GM23338 (cell line): Measurements from ENCODE around the gene MAP4K3. TPM values are rescaled to one million over a fixed set of nuclear protein-coding genes. Genes with fewer than 3 reads are reported as not detected.
A peak's percentile ranks its signal among the peaks of the same experiment; 100 is the strongest.

Source experiments
- ATAC-seq: fragments of 200-7000 bp; cut with Tn5 transposase; 3 replicates; pipeline ENCODE4 v1.9.1; 2020
- DNase-seq: peaks from one replicate; pipeline ENCODE4 v3.0.0-alpha.2; 2015; ENCODE audit warnings: low spot score
- H2AFZ ChIP-seq: fragments of 200-600 bp; sonication (generic); 2 replicates; pipeline ENCODE4 v1.8.0; 2016; ENCODE audit warnings: antibody characterized with exemption, mild to moderate bottlenecking, moderate library complexity
- H3F3A ChIP-seq: fragments of 200-600 bp; sonication (generic); replicated peaks from 2 replicates; pipeline ENCODE4 v1.8.0; 2017; ENCODE audit warnings: antibody characterized with exemption, mixed run types, low read depth
- H3K27ac ChIP-seq: fragments of 200-600 bp; sonication (generic); 2 replicates; pipeline ENCODE4 v1.6.1; 2016; ENCODE audit warnings: low read depth
- H3K27me3 ChIP-seq: fragments of 200-600 bp; sonication (generic); 2 replicates; pipeline ENCODE4 v1.8.0; 2016; ENCODE audit warnings: mild to moderate bottlenecking, mixed run types, moderate library complexity; ENCODE audit not compliant: insufficient read depth
- H3K36me3 ChIP-seq: fragments of 200-600 bp; sonication (generic); 2 replicates; pipeline ENCODE4 v1.8.0; 2016; ENCODE audit warnings: mild to moderate bottlenecking; ENCODE audit not compliant: insufficient read depth
- H3K4me1 ChIP-seq: fragments of 200-600 bp; sonication (generic); 2 replicates; pipeline ENCODE4 v1.8.0; 2016; ENCODE audit warnings: mild to moderate bottlenecking, moderate library complexity; ENCODE audit not compliant: insufficient read depth
- H3K4me2 ChIP-seq: fragments of 200-600 bp; sonication (generic); 2 replicates; pipeline ENCODE4 v1.7.1; 2017; ENCODE audit warnings: mixed run types
- H3K4me3 ChIP-seq: fragments of 200-600 bp; sonication (generic); 2 replicates; pipeline ENCODE4 v1.6.1; 2016; ENCODE audit warnings: mixed run types
- H3K79me2 ChIP-seq: fragments of 200-600 bp; sonication (generic); replicated peaks from 2 replicates; pipeline ENCODE4 v1.8.0; 2017; ENCODE audit warnings: mild to moderate bottlenecking; ENCODE audit not compliant: insufficient read depth
- H3K9me2 ChIP-seq: fragments of 200-600 bp; sonication (generic); 2 replicates; pipeline ENCODE4 v1.8.0; 2017; ENCODE audit not compliant: insufficient read depth
- H4K20me1 ChIP-seq: fragments of 200-600 bp; sonication (generic); replicated peaks from 2 replicates; pipeline ENCODE4 v1.8.0; 2017; ENCODE audit warnings: mild to moderate bottlenecking; ENCODE audit not compliant: insufficient read depth
- H3K27ac Mint-ChIP-seq: 2 replicates; pipeline ENCODE4 v1.8.0; 2020; ENCODE audit warnings: inconsistent platforms, mild to moderate bottlenecking, moderate library complexity, mixed read lengths
- H3K27me3 Mint-ChIP-seq: 3 replicates; pipeline ENCODE4 v1.8.0; 2022; ENCODE audit warnings: low read depth, mild to moderate bottlenecking, moderate library complexity, mixed read lengths, inconsistent platforms; ENCODE audit not compliant: insufficient read depth, poor library complexity
- H3K36me3 Mint-ChIP-seq: 3 replicates; pipeline ENCODE4 v1.8.0; 2021; ENCODE audit warnings: low read depth, mild to moderate bottlenecking, inconsistent platforms, moderate library complexity, mixed read lengths
- H3K4me1 Mint-ChIP-seq: 3 replicates; pipeline ENCODE4 v1.8.0; 2020; ENCODE audit warnings: mild to moderate bottlenecking, inconsistent platforms, mixed read lengths
- H3K4me3 Mint-ChIP-seq: 3 replicates; pipeline ENCODE4 v1.8.0; 2021; ENCODE audit warnings: moderate library complexity, mild to moderate bottlenecking, inconsistent platforms, mixed read lengths
- H3K9me3 Mint-ChIP-seq: 3 replicates; pipeline ENCODE4 v1.8.0; 2020; ENCODE audit warnings: moderate library complexity, mild to moderate bottlenecking, inconsistent platforms, mixed read lengths
- CTCF ChIP-seq, 2 experiments: fragments of 200-600 bp in 1 of 2; sonication (generic) in 1 of 2; conservative IDR thresholded peaks; 2 replicates each; pipeline versions ENCODE4 v1.5.1 to v1.6.1; 2016 to 2017; ENCODE audit warnings: antibody characterized with exemption in 2 of 2, low read depth in 2 of 2, mild to moderate bottlenecking in 2 of 2, moderate library complexity in 1 of 2
- EZH2 ChIP-seq: fragments of 200-600 bp; sonication (generic); IDR thresholded peaks from one replicate; pipeline ENCODE4 v1.8.0; 2017; ENCODE audit warnings: antibody characterized with exemption, mild to moderate bottlenecking, low read depth; ENCODE audit not compliant: unreplicated experiment
- JUNB ChIP-seq: IDR thresholded peaks from one replicate; pipeline ENCODE4 v1.6.1; 2016; ENCODE audit warnings: antibody characterized with exemption; ENCODE audit not compliant: unreplicated experiment
- NANOG ChIP-seq: IDR thresholded peaks from 2 replicates; pipeline ENCODE4 v1.6.1; 2016; ENCODE audit warnings: antibody characterized with exemption, borderline replicate concordance
- POLR2AphosphoS5 ChIP-seq: IDR thresholded peaks from 2 replicates; pipeline ENCODE4 v1.6.1; 2016; ENCODE audit warnings: antibody characterized with exemption, low read depth
- STAT1 ChIP-seq: IDR thresholded peaks from one replicate; pipeline ENCODE4 v1.6.1; 2016; ENCODE audit warnings: antibody characterized with exemption; ENCODE audit not compliant: unreplicated experiment
- ZNF331 ChIP-seq: fragments of 250-450 bp; sonication (Bioruptor Pico); IDR thresholded peaks from 2 replicates; pipeline ENCODE4 v1.5.0; 2020; ENCODE audit warnings: low read depth, mild to moderate bottlenecking, moderate library complexity
- polyA plus RNA-seq: library from polyadenylated mRNA; unstranded; fragments of >200 nt; fragmentation: Nextera tagmentation; extraction: Ambion mirVana; gene quantifications from 2 replicates; pipeline ENCODE4 v1.2.1, GENCODE V29; 2016
- total RNA-seq: library from RNA; depleted of rRNA; stranded (reverse); fragments of >200 nt; shearing (Covaris generic); gene quantifications from 2 replicates; pipeline ENCODE4 v1.2.3, GENCODE V29; 2014
- TF ChIP-seq, protein P1 (sequence below): fragments of 250-450 bp; sonication (Bioruptor Pico); IDR thresholded peaks from 2 replicates; pipeline ENCODE4 v1.5.0; 2020; ENCODE audit warnings: mild to moderate bottlenecking, moderate library complexity
- TF ChIP-seq, protein P2 (sequence below): IDR thresholded peaks from 2 replicates; pipeline ENCODE4 v1.6.1; 2016; ENCODE audit warnings: antibody characterized with exemption
- TF ChIP-seq, protein P3 (sequence below): IDR thresholded peaks from one replicate; pipeline ENCODE4 v1.6.1; 2018; ENCODE audit warnings: antibody characterized with exemption; ENCODE audit not compliant: unreplicated experiment

MAP4K3 gene
- total and polyA plus RNA-seq, 2 experiments from 2014 or later: 33.0 to 90.7 TPM

DNA sequence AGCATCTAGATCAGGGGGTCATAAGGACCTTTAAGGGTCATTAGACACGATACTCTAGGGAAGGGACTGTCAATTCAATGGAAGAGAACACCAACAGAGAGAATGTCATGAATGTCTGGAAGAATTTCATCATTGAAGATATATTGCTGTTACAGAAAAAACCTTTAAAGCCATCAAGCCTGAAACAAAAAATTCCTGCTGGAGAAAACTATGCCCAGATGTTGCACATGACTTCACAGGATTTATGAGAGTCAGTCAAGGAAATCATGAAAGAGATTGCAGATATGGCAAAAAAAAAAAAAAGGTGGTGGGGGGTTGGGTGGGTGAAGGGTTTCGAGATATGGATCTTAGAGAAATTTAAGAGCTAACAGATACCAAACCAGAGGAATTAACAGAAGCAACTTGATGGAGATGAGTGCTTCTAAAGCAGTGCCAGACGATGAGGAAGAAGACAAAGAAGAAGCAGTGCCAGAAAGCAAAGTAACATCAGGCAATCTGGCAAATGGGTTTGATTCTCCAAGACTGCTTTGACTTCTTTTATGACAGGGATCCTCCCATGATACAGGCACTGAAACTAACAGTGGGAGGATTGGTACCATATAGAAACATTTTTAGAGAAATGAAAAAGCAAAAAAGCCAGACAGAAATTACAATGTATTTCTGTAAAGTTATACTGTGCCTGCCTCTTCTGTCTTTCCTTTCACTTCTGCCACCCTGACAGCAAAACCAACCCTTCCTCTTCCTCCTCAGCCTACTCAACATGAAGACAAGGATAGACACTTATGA, 28.5 kb downstream of the MAP4K3 start (continued):
- TF ChIP-seq STAT1 (no peak), EZH2 (no peak), POLR2AphosphoS5 (no peak), NANOG (no peak)
- TF ChIP-seq, protein P1, sequence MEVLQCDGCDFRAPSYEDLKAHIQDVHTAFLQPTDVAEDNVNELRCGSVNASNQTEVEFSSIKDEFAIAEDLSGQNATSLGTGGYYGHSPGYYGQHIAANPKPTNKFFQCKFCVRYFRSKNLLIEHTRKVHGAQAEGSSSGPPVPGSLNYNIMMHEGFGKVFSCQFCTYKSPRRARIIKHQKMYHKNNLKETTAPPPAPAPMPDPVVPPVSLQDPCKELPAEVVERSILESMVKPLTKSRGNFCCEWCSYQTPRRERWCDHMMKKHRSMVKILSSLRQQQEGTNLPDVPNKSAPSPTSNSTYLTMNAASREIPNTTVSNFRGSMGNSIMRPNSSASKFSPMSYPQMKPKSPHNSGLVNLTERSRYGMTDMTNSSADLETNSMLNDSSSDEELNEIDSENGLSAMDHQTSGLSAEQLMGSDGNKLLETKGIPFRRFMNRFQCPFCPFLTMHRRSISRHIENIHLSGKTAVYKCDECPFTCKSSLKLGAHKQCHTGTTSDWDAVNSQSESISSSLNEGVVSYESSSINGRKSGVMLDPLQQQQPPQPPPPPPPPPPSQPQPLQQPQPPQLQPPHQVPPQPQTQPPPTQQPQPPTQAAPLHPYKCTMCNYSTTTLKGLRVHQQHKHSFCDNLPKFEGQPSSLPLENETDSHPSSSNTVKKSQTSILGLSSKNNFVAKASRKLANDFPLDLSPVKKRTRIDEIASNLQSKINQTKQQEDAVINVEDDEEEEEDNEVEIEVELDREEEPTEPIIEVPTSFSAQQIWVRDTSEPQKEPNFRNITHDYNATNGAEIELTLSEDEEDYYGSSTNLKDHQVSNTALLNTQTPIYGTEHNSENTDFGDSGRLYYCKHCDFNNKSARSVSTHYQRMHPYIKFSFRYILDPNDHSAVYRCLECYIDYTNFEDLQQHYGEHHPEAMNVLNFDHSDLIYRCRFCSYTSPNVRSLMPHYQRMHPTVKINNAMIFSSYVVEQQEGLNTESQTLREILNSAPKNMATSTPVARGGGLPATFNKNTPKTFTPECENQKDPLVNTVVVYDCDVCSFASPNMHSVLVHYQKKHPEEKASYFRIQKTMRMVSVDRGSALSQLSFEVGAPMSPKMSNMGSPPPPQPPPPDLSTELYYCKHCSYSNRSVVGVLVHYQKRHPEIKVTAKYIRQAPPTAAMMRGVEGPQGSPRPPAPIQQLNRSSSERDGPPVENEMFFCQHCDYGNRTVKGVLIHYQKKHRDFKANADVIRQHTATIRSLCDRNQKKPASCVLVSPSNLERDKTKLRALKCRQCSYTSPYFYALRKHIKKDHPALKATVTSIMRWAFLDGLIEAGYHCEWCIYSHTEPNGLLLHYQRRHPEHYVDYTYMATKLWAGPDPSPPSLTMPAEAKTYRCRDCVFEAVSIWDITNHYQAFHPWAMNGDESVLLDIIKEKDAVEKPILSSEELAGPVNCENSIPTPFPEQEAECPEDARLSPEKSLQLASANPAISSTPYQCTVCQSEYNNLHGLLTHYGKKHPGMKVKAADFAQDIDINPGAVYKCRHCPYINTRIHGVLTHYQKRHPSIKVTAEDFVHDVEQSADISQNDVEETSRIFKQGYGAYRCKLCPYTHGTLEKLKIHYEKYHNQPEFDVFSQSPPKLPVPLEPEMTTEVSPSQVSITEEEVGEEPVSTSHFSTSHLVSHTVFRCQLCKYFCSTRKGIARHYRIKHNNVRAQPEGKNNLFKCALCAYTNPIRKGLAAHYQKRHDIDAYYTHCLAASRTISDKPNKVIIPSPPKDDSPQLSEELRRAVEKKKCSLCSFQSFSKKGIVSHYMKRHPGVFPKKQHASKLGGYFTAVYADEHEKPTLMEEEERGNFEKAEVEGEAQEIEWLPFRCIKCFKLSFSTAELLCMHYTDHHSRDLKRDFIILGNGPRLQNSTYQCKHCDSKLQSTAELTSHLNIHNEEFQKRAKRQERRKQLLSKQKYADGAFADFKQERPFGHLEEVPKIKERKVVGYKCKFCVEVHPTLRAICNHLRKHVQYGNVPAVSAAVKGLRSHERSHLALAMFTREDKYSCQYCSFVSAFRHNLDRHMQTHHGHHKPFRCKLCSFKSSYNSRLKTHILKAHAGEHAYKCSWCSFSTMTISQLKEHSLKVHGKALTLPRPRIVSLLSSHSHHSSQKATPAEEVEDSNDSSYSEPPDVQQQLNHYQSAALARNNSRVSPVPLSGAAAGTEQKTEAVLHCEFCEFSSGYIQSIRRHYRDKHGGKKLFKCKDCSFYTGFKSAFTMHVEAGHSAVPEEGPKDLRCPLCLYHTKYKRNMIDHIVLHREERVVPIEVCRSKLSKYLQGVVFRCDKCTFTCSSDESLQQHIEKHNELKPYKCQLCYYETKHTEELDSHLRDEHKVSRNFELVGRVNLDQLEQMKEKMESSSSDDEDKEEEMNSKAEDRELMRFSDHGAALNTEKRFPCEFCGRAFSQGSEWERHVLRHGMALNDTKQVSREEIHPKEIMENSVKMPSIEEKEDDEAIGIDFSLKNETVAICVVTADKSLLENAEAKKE (CRISPR knock-in tag): no peak

- H3K9me3 Mint-ChIP-seq: no peaks in the 10 kb centered on the region; the same call in 2 of the 3 replicates
- Histone ChIP-seq H3F3A (no peaks in the 10 kb centered on the region), H3K4me2 (peak overlapping the region; percentile 19), H3K9me2 (no peaks in the 10 kb centered on the region), H2AFZ (no peak overlapping the region), H3K27me3 (no peaks in the 10 kb centered on the region), H3K27ac (peak overlapping the region; percentile 27), H3K79me2 (peaks cover 100% of the 10 kb centered on the region), H3K4me1 (peaks cover 76% of the 10 kb centered on the region), H3K4me3 (no peak overlapping the region), H4K20me1 (no peaks in the 10 kb centered on the region; the same call in 1 of the 2 replicates), H3K36me3 (no peaks in the 10 kb centered on the region)
- no peaks in the 10 kb centered on the region for H3K27me3 Mint-ChIP-seq
- no peak for DNase-seq
- H3K4me3 Mint-ChIP-seq: no peak overlapping the region
- no peak for ATAC-seq
- H3K4me1 Mint-ChIP-seq: peaks cover 78% of the 10 kb centered on the region
- peaks cover 6% of the 10 kb centered on the region; the same call in 1 of the 3 replicates for H3K36me3 Mint-ChIP-seq
- H3K27ac Mint-ChIP-seq: peak overlapping the region; percentile 46
- TF ChIP-seq, protein P2, sequence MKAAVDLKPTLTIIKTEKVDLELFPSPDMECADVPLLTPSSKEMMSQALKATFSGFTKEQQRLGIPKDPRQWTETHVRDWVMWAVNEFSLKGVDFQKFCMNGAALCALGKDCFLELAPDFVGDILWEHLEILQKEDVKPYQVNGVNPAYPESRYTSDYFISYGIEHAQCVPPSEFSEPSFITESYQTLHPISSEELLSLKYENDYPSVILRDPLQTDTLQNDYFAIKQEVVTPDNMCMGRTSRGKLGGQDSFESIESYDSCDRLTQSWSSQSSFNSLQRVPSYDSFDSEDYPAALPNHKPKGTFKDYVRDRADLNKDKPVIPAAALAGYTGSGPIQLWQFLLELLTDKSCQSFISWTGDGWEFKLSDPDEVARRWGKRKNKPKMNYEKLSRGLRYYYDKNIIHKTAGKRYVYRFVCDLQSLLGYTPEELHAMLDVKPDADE: no peak
- no peak for TF ChIP-seq NANOG
- TF ChIP-seq, protein P3, sequence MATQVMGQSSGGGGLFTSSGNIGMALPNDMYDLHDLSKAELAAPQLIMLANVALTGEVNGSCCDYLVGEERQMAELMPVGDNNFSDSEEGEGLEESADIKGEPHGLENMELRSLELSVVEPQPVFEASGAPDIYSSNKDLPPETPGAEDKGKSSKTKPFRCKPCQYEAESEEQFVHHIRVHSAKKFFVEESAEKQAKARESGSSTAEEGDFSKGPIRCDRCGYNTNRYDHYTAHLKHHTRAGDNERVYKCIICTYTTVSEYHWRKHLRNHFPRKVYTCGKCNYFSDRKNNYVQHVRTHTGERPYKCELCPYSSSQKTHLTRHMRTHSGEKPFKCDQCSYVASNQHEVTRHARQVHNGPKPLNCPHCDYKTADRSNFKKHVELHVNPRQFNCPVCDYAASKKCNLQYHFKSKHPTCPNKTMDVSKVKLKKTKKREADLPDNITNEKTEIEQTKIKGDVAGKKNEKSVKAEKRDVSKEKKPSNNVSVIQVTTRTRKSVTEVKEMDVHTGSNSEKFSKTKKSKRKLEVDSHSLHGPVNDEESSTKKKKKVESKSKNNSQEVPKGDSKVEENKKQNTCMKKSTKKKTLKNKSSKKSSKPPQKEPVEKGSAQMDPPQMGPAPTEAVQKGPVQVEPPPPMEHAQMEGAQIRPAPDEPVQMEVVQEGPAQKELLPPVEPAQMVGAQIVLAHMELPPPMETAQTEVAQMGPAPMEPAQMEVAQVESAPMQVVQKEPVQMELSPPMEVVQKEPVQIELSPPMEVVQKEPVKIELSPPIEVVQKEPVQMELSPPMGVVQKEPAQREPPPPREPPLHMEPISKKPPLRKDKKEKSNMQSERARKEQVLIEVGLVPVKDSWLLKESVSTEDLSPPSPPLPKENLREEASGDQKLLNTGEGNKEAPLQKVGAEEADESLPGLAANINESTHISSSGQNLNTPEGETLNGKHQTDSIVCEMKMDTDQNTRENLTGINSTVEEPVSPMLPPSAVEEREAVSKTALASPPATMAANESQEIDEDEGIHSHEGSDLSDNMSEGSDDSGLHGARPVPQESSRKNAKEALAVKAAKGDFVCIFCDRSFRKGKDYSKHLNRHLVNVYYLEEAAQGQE: no peak
- TF ChIP-seq ZNF331 (CRISPR knock-in tag): no peak
- no peak for TF ChIP-seq CTCF (conservative IDR thresholded peaks at IDR 0.05; ENCODE audit: low read depth in 2 of 2)
- no peak for TF ChIP-seq POLR2AphosphoS5
- no peak for TF ChIP-seq JUNB
These were observed 29.4 kb downstream of the MAP4K3 start for GRCh38 chr2:39407516-39408296.
